ENCODE results near the gene SORCS1.

SORCS1 gene

GRCh38 chr10:107056182-107056581 lies 108.3 kb downstream of the SORCS1 start:
- TF ChIP-seq, protein P1, sequence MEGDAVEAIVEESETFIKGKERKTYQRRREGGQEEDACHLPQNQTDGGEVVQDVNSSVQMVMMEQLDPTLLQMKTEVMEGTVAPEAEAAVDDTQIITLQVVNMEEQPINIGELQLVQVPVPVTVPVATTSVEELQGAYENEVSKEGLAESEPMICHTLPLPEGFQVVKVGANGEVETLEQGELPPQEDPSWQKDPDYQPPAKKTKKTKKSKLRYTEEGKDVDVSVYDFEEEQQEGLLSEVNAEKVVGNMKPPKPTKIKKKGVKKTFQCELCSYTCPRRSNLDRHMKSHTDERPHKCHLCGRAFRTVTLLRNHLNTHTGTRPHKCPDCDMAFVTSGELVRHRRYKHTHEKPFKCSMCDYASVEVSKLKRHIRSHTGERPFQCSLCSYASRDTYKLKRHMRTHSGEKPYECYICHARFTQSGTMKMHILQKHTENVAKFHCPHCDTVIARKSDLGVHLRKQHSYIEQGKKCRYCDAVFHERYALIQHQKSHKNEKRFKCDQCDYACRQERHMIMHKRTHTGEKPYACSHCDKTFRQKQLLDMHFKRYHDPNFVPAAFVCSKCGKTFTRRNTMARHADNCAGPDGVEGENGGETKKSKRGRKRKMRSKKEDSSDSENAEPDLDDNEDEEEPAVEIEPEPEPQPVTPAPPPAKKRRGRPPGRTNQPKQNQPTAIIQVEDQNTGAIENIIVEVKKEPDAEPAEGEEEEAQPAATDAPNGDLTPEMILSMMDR (IDR thresholded peaks at IDR 0.05; ENCODE audit: low read depth, low read length, poor library complexity, severe bottlenecking), result no peak
- no peak for TF ChIP-seq EZH2phosphoT487 (IDR thresholded peaks at IDR 0.05; ENCODE audit: borderline replicate concordance, low read length)
- Histone ChIP-seq H3K27me3 (ENCODE audit: control insufficient read depth, low read length) (no peaks in the 10 kb centered on the region), H3K9me2 (replicated peaks; ENCODE audit: control insufficient read depth, low read length) (no peaks in the 10 kb centered on the region), H3K9me3 (ENCODE audit: control insufficient read depth, insufficient read depth, low read length) (no peaks in the 10 kb centered on the region), H3F3A (ENCODE audit: control insufficient read depth, insufficient read depth) (no peaks in the 10 kb centered on the region), H3K4me3 (ENCODE audit: low read length) (no peak overlapping the region), H3K4me1 (ENCODE audit: control insufficient read depth, low read length) (no peaks in the 10 kb centered on the region), H4K20me1 (ENCODE audit: control insufficient read depth, insufficient read depth, low read depth, low read length) (no peaks in the 10 kb centered on the region), H3K79me2 (ENCODE audit: control insufficient read depth, low read length) (no peaks in the 10 kb centered on the region), H3K27ac (ENCODE audit: low read depth, low read length) (no peak overlapping the region), H3K36me3 (ENCODE audit: control insufficient read depth, low read length) (no peaks in the 10 kb centered on the region), H3K4me2 (ENCODE audit: low read length) (no peak overlapping the region)

DNA sequence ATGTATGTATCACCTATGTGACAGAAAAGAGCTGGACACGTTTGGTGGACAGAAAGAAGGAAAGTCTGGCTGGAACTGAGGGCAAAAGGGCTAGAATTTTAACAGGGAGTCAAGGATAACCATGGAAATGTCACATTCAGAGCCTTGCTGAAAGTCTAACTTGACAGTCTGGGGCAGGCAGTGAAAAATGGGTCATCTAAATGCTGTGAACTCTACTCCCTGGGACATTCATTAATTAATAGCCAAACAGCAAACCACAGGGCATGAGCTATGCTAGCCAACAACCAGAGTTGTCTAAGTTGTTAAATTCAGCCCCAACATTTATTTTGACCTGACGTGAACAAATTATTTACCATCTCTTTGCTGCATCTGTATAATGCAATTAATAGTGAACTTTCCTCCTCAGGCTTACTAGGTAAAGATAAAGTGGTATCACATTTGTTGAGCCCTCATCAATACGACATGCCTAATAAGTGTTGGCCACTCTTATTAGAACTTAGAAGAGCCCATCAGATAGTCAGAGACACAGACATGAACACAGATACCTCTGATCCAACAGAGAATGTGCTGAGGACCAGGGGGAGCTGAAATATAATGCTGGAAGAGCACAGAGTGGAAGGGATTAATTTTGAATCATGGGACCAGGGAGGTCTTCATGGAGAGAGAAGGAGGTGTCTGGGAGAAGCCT lies 109.9 kb downstream of the SORCS1 start:
- H3K9me2 ChIP-seq (replicated peaks; ENCODE audit: control insufficient read depth, low read length), result no peaks in the 10 kb centered on the region
- H3K27me3 ChIP-seq (ENCODE audit: control insufficient read depth, low read length), result no peaks in the 10 kb centered on the region
- no peaks in the 10 kb centered on the region for H3F3A ChIP-seq (ENCODE audit: control insufficient read depth, insufficient read depth)
- no peak overlapping the region for H3K27ac ChIP-seq (ENCODE audit: low read depth, low read length)
- H4K20me1 ChIP-seq (ENCODE audit: control insufficient read depth, insufficient read depth, low read depth, low read length), result no peaks in the 10 kb centered on the region
- no peaks in the 10 kb centered on the region for H3K36me3 ChIP-seq (ENCODE audit: control insufficient read depth, low read length)
- H3K4me2 ChIP-seq (ENCODE audit: low read length), result no peak overlapping the region
- no peak for TF ChIP-seq EZH2phosphoT487 (IDR thresholded peaks at IDR 0.05; ENCODE audit: borderline replicate concordance, low read length)
- TF ChIP-seq, protein P1 (IDR thresholded peaks at IDR 0.05; ENCODE audit: low read depth, low read length, poor library complexity, severe bottlenecking), result no peak
- no peaks in the 10 kb centered on the region for H3K4me1 ChIP-seq (ENCODE audit: control insufficient read depth, low read length)
- H3K9me3 ChIP-seq (ENCODE audit: control insufficient read depth, insufficient read depth, low read length), result no peaks in the 10 kb centered on the region
- H3K79me2 ChIP-seq (ENCODE audit: control insufficient read depth, low read length), result no peaks in the 10 kb centered on the region
- H3K4me3 ChIP-seq (ENCODE audit: low read length), result no peak overlapping the region

GRCh38 chr10:107051769-107052168 lies 112.7 kb downstream of the SORCS1 start:
- H3K4me1 ChIP-seq (ENCODE audit: control insufficient read depth, low read length), result no peaks in the 10 kb centered on the region
- H3K9me2 ChIP-seq (replicated peaks; ENCODE audit: control insufficient read depth, low read length), result no peaks in the 10 kb centered on the region
- H3K79me2 ChIP-seq (ENCODE audit: control insufficient read depth, low read length), result no peaks in the 10 kb centered on the region
- TF ChIP-seq EZH2phosphoT487 (IDR thresholded peaks at IDR 0.05; ENCODE audit: borderline replicate concordance, low read length), result no peak
- TF ChIP-seq, protein P1 (IDR thresholded peaks at IDR 0.05; ENCODE audit: low read depth, low read length, poor library complexity, severe bottlenecking), result no peak
- H4K20me1 ChIP-seq (ENCODE audit: control insufficient read depth, insufficient read depth, low read depth, low read length), result no peaks in the 10 kb centered on the region
- H3K27me3 ChIP-seq (ENCODE audit: control insufficient read depth, low read length), result no peaks in the 10 kb centered on the region
- no peak overlapping the region for H3K4me3 ChIP-seq (ENCODE audit: low read length)
- H3K36me3 ChIP-seq (ENCODE audit: control insufficient read depth, low read length), result no peaks in the 10 kb centered on the region
- no peaks in the 10 kb centered on the region for H3K9me3 ChIP-seq (ENCODE audit: control insufficient read depth, insufficient read depth, low read length)
- H3K27ac ChIP-seq (ENCODE audit: low read depth, low read length), result no peak overlapping the region
- no peaks in the 10 kb centered on the region for H3F3A ChIP-seq (ENCODE audit: control insufficient read depth, insufficient read depth)
- H3K4me2 ChIP-seq (ENCODE audit: low read length), result no peak overlapping the region
